Keratinocyte (primary cell): ENCODE results near the gene CEBPZ. TPM values are rescaled to one million over a fixed set of nuclear protein-coding genes. Genes with fewer than 3 reads are reported as not detected.

Experiments
- DNase-seq: peaks from one replicate; pipeline ENCODE4 v3.0.0-alpha.2; 2011; ENCODE audit warnings: low read depth, missing footprints, low spot score
- FAIRE-seq: peaks from 2 replicates; lab custom pipeline; 2011; peaks lifted over from hg19 to GRCh38; lab: Jason Lieb, UNC
- H2AFZ ChIP-seq: 2 replicates; pipeline ENCODE4 v1.6.0; 2012; ENCODE audit warnings: low read length, control low read depth, inconsistent platforms; ENCODE audit not compliant: control insufficient read depth
- H3K27ac ChIP-seq: 2 replicates; pipeline ENCODE4 v1.5.1; 2011; ENCODE audit warnings: low read length; ENCODE audit not compliant: control insufficient read depth, insufficient read depth
- H3K27me3 ChIP-seq: 3 replicates; pipeline ENCODE4 v1.6.0; 2011; ENCODE audit warnings: low read length; ENCODE audit not compliant: control insufficient read depth, insufficient read depth; ENCODE audit errors: extremely low read depth
- H3K36me3 ChIP-seq, 2 experiments: 2 replicates in 1 of 2; 3 replicates in 1 of 2; pipeline ENCODE4 v1.5.1; 2011; ENCODE audit warnings: low read length in 2 of 2, mild to moderate bottlenecking in 1 of 2; ENCODE audit not compliant: control insufficient read depth in 2 of 2, insufficient read depth in 2 of 2; ENCODE audit errors: extremely low read depth in 1 of 2
- H3K4me1 ChIP-seq: 3 replicates; pipeline ENCODE4 v1.5.1; 2011; ENCODE audit warnings: low read length; ENCODE audit not compliant: control insufficient read depth, insufficient read depth; ENCODE audit errors: extremely low read depth
- H3K4me2 ChIP-seq: 3 replicates; pipeline ENCODE4 v1.6.0; 2011; ENCODE audit warnings: low read depth, low read length; ENCODE audit not compliant: control insufficient read depth, insufficient read depth; ENCODE audit errors: extremely low read depth
- H3K4me3 ChIP-seq, 3 experiments: fragments of 200-600 bp in 1 of 3; sonication (generic) in 1 of 3; 2 replicates in 2 of 3; 3 replicates in 1 of 3; pipeline ENCODE4 v1.5.1; 2011 to 2016; ENCODE audit warnings: low read length in 3 of 3, mild to moderate bottlenecking in 3 of 3, control low read depth in 2 of 3, inconsistent platforms in 1 of 3, low read depth in 1 of 3, mixed read lengths in 1 of 3, mixed run types in 1 of 3, moderate library complexity in 1 of 3; ENCODE audit not compliant: control insufficient read depth in 2 of 3, insufficient read depth in 2 of 3; ENCODE audit errors: extremely low read depth in 1 of 3
- H3K79me2 ChIP-seq: 2 replicates; pipeline ENCODE4 v1.6.0; 2012; ENCODE audit warnings: low read length; ENCODE audit not compliant: control insufficient read depth, insufficient read depth
- H3K9ac ChIP-seq: 3 replicates; pipeline ENCODE4 v1.6.0; 2011; ENCODE audit warnings: low read length; ENCODE audit not compliant: control insufficient read depth, insufficient read depth; ENCODE audit errors: extremely low read depth
- H3K9me1 ChIP-seq: 3 replicates; pipeline ENCODE4 v1.6.0; 2011; ENCODE audit warnings: low read length; ENCODE audit not compliant: control insufficient read depth, insufficient read depth; ENCODE audit errors: extremely low read depth
- H3K9me3 ChIP-seq: 2 replicates; pipeline ENCODE4 v1.5.1; 2012; ENCODE audit warnings: low read depth, low read length; ENCODE audit not compliant: control insufficient read depth
- H4K20me1 ChIP-seq: 3 replicates; pipeline ENCODE4 v1.6.0; 2011; ENCODE audit warnings: low read length; ENCODE audit not compliant: control insufficient read depth, insufficient read depth; ENCODE audit errors: extremely low read depth
- EZH2 ChIP-seq: IDR thresholded peaks from one replicate; pipeline ENCODE4 v1.6.1; 2012; ENCODE audit warnings: inconsistent platforms, mild to moderate bottlenecking, low read length, moderate library complexity
- dilution Hi-C: fragments of 300-500 bp; cut with MboI; formaldehyde crosslinking; loops from one replicate; pipeline ENCODE4 v1.7.0; 2020; ENCODE audit warnings: low sequenced_read_pairs; ENCODE audit not compliant: extremely low pct_ligation_motif_present
- polyA plus RNA-seq, 5 experiments: library from polyadenylated mRNA; depleted of rRNA in 3 of 5; stranded (reverse) in 3 of 5; stranded (forward) in 1 of 5; unstranded in 1 of 5; fragments of >200 nt; gene quantifications; 1 replicate in 1 of 5; 2 replicates in 3 of 5; 3 replicates in 1 of 5; pipeline versions ENCODE4 v1.2.1 to v1.2.3, GENCODE V29; 2011 to 2012; ENCODE audit warnings: missing spikeins in 2 of 5, low read depth in 1 of 5, low replicate concordance in 1 of 5
- TF ChIP-seq, protein P1 (sequence below), 3 experiments: IDR thresholded peaks in 1 of 3; conservative IDR thresholded peaks in 1 of 3; optimal IDR thresholded peaks in 1 of 3; 2 replicates in 2 of 3; 3 replicates in 1 of 3; pipeline versions ENCODE3 to v1.5.1; 2011; ENCODE audit warnings: low read length in 3 of 3, mild to moderate bottlenecking in 3 of 3, moderate library complexity in 2 of 3, control low read depth in 1 of 3, inconsistent platforms in 1 of 3; ENCODE audit not compliant: insufficient read depth in 2 of 3; ENCODE audit errors: extremely low read depth in 1 of 3

CEBPZ gene
- polyA plus RNA-seq, 1 donor (not counting 4 experiments of a cell fraction or from before 2014, with no cell fraction given): 33.8 TPM

- Histone ChIP-seq H4K20me1 (peaks cover 4% of the 10 kb centered on the region), H3K36me3 (peaks cover 9 to 25% of the 10 kb centered on the region in 2 experiments), H3K9me3 (no peaks in the 10 kb centered on the region), H3K27ac (no peak overlapping the region), H3K79me2 (peaks cover 40% of the 10 kb centered on the region), H3K4me2 (no peak overlapping the region), H3K9me1 (peaks cover 4% of the 10 kb centered on the region), H3K4me3 (no peak overlapping the region), H2AFZ (no peak overlapping the region), H3K27me3 (no peaks in the 10 kb centered on the region), H3K4me1 (peaks cover 13% of the 10 kb centered on the region), H3K9ac (no peak overlapping the region)
- FAIRE-seq: no peak
- dilution Hi-C loops: no loop called here
- DNase-seq: no peak
- TF ChIP-seq, protein P1, sequence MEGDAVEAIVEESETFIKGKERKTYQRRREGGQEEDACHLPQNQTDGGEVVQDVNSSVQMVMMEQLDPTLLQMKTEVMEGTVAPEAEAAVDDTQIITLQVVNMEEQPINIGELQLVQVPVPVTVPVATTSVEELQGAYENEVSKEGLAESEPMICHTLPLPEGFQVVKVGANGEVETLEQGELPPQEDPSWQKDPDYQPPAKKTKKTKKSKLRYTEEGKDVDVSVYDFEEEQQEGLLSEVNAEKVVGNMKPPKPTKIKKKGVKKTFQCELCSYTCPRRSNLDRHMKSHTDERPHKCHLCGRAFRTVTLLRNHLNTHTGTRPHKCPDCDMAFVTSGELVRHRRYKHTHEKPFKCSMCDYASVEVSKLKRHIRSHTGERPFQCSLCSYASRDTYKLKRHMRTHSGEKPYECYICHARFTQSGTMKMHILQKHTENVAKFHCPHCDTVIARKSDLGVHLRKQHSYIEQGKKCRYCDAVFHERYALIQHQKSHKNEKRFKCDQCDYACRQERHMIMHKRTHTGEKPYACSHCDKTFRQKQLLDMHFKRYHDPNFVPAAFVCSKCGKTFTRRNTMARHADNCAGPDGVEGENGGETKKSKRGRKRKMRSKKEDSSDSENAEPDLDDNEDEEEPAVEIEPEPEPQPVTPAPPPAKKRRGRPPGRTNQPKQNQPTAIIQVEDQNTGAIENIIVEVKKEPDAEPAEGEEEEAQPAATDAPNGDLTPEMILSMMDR (optimal IDR thresholded peaks at IDR 0.05 in 1 of 3, IDR thresholded peaks at IDR 0.05 in 1 of 3, conservative IDR thresholded peaks at IDR 0.05 in 1 of 3; ENCODE audit: extremely low read depth in 1 of 3, insufficient read depth in 2 of 3, low read length in 3 of 3): no peak
- no peak for TF ChIP-seq EZH2
These were observed 8.3 kb downstream of the CEBPZ start for GRCh38 chr2:37223131-37223530.

DNA sequence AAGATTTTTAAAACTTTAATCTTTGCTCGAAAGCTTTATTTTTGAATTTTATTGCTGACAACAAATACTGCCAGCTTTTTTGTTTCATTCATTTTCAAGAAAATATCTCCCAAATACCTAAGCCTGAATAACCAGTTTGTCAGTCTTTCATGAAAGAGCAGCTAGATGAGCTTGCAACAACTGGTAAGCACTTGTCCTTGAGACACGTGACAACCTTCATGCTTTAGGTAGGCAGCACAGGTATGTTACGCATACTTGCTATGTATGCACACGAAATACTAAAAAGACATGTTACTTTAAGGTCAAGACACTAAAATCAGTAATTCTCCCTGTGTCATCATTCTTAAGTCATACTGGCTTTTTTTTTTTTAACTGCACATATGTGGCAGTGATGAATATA is 12.3 kb downstream of the CEBPZ start:
- H3K36me3 ChIP-seq: peaks cover 1 to 13% of the 10 kb centered on the region in 2 experiments
- no peak overlapping the region for H3K4me3 ChIP-seq

GRCh38 chr2:37215250-37215649 is 16.1 kb downstream of the CEBPZ start:
- Histone ChIP-seq H3K27ac (no peak overlapping the region), H3K79me2 (peaks cover 2% of the 10 kb centered on the region), H2AFZ (no peak overlapping the region), H3K9me1 (no peaks in the 10 kb centered on the region), H3K9me3 (no peaks in the 10 kb centered on the region), H3K4me1 (peaks cover 13% of the 10 kb centered on the region), H3K36me3 (peaks cover 3 to 15% of the 10 kb centered on the region in 2 experiments), H3K9ac (no peak overlapping the region), H3K4me3 (no peak overlapping the region), H3K4me2 (no peak overlapping the region), H3K27me3 (no peaks in the 10 kb centered on the region), H4K20me1 (no peaks in the 10 kb centered on the region)
- FAIRE-seq: no peak
- dilution Hi-C loops: no loop called here
- no peak for DNase-seq
- TF ChIP-seq, protein P1 (optimal IDR thresholded peaks at IDR 0.05 in 1 of 3, IDR thresholded peaks at IDR 0.05 in 1 of 3, conservative IDR thresholded peaks at IDR 0.05 in 1 of 3; ENCODE audit: extremely low read depth in 1 of 3, insufficient read depth in 2 of 3, low read length in 3 of 3): no peak
- no peak for TF ChIP-seq EZH2

More for the DNA sequence above, 12.3 kb downstream of the CEBPZ start:
- Histone ChIP-seq H4K20me1 (peaks cover 4% of the 10 kb centered on the region), H3K4me1 (peaks cover 13% of the 10 kb centered on the region), H2AFZ (no peak overlapping the region), H3K9me1 (peaks cover 3% of the 10 kb centered on the region), H3K4me2 (peak overlapping the region; percentile 16), H3K27ac (peak overlapping the region; percentile 27), H3K9ac (no peak overlapping the region), H3K27me3 (no peaks in the 10 kb centered on the region), H3K9me3 (no peaks in the 10 kb centered on the region), H3K79me2 (peaks cover 10% of the 10 kb centered on the region)
- dilution Hi-C loops: no loop called here
- no peak for TF ChIP-seq EZH2
- peak; percentile 70 for DNase-seq
- peak; percentile 88 for FAIRE-seq
